Hepatocyte (in vitro differentiated cells): ENCODE data around the gene EME1.

Experiments
- EZH2 ChIP-seq: fragments of 200-600 bp; sonication (generic); IDR thresholded peaks from 2 replicates; pipeline ENCODE4 v1.6.1; 2016; ENCODE audit warnings: antibody characterized with exemption, mild to moderate bottlenecking, borderline replicate concordance
- TF ChIP-seq, protein P1 (sequence below): fragments of 200-600 bp; sonication (generic); IDR thresholded peaks from 2 replicates; pipeline ENCODE4 v1.5.1; 2016; ENCODE audit warnings: antibody characterized with exemption, mild to moderate bottlenecking; ENCODE audit not compliant: poor library complexity

DNA sequence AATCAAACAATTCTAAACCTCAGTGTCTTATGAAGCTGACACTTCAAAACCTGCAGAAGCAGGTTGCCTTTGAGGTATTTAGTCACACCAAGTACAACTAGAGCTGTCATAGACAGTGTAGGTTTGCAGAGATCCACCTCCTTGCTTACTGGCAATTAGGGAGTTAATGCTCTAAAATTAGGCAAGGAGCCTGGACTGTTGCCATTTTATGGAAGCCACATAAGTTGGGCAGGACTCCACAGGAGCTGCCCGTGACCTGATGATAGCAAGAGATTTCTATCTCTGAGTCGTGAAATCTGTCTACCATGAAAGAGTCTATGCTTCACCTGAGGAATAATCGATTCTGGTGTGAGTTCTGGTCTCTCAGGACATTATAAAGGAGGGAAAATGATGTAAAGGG is 8.9 kb downstream of the EME1 start:
- TF ChIP-seq, protein P1, sequence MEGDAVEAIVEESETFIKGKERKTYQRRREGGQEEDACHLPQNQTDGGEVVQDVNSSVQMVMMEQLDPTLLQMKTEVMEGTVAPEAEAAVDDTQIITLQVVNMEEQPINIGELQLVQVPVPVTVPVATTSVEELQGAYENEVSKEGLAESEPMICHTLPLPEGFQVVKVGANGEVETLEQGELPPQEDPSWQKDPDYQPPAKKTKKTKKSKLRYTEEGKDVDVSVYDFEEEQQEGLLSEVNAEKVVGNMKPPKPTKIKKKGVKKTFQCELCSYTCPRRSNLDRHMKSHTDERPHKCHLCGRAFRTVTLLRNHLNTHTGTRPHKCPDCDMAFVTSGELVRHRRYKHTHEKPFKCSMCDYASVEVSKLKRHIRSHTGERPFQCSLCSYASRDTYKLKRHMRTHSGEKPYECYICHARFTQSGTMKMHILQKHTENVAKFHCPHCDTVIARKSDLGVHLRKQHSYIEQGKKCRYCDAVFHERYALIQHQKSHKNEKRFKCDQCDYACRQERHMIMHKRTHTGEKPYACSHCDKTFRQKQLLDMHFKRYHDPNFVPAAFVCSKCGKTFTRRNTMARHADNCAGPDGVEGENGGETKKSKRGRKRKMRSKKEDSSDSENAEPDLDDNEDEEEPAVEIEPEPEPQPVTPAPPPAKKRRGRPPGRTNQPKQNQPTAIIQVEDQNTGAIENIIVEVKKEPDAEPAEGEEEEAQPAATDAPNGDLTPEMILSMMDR: no peak
- TF ChIP-seq EZH2: no peak
